Breast epithelium (tissue), 3 donors: Measurements from ENCODE around the gene ASTN2.

Experiments used
- POLR2A ChIP-seq: fragments of 450-650 bp; IDR thresholded peaks from one replicate; pipeline ENCODE4 v1.6.1; 2016; ENCODE audit warnings: antibody characterized with exemption, mild to moderate bottlenecking, moderate library complexity
- TF ChIP-seq, protein P1 (sequence below), 3 donors: fragments of 450-650 bp; IDR thresholded peaks; one replicate each; pipeline ENCODE4 v1.5.1; 2016 to 2017; ENCODE audit warnings: antibody characterized with exemption in 3 of 3, mild to moderate bottlenecking in 3 of 3, moderate library complexity in 3 of 3

DNA sequence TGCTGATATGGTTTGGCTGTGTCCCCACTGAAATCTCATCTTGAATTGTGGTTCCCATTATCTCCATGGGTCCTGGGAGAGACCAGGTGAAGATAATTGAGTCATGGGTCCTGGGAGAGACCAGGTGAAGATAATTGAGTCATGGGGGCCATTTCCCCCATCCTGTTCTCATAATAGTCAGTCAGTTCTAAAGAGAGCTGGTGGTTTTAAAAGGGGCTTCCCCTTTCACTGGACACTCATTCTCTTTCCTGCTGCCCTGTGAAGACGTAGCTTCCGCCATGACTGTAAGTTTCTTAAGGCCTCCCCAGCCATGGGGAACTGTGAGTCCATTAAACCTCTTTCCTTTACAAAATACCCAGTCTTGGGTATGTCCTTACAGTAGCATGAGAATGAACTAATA lies 628.1 kb downstream of the ASTN2 start:
- TF ChIP-seq, protein P1, sequence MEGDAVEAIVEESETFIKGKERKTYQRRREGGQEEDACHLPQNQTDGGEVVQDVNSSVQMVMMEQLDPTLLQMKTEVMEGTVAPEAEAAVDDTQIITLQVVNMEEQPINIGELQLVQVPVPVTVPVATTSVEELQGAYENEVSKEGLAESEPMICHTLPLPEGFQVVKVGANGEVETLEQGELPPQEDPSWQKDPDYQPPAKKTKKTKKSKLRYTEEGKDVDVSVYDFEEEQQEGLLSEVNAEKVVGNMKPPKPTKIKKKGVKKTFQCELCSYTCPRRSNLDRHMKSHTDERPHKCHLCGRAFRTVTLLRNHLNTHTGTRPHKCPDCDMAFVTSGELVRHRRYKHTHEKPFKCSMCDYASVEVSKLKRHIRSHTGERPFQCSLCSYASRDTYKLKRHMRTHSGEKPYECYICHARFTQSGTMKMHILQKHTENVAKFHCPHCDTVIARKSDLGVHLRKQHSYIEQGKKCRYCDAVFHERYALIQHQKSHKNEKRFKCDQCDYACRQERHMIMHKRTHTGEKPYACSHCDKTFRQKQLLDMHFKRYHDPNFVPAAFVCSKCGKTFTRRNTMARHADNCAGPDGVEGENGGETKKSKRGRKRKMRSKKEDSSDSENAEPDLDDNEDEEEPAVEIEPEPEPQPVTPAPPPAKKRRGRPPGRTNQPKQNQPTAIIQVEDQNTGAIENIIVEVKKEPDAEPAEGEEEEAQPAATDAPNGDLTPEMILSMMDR (IDR thresholded peaks at IDR 0.05) = no peak
- TF ChIP-seq POLR2A = no peak
